ENCODE data around the gene PACSIN1.

Gene PACSIN1

GRCh38 chr6:34445313-34445860, 20.5 kb upstream of the PACSIN1 start:
- no peaks in the 10 kb centered on the region for H3K9me3 Mint-ChIP-seq
- no peak overlapping the region for H3K4me3 Mint-ChIP-seq
- H3K27ac Mint-ChIP-seq, result no peak overlapping the region
- peaks cover 2% of the 10 kb centered on the region for H3K36me3 Mint-ChIP-seq
- H3K4me1 Mint-ChIP-seq, result peaks cover 3% of the 10 kb centered on the region
- DNase-seq (ENCODE audit: low spot score in 2 of 2) (no peak), ATAC-seq (ENCODE audit: low read depth) (no peak)
- peaks cover 2% of the 10 kb centered on the region for H3K27me3 Mint-ChIP-seq

DNA sequence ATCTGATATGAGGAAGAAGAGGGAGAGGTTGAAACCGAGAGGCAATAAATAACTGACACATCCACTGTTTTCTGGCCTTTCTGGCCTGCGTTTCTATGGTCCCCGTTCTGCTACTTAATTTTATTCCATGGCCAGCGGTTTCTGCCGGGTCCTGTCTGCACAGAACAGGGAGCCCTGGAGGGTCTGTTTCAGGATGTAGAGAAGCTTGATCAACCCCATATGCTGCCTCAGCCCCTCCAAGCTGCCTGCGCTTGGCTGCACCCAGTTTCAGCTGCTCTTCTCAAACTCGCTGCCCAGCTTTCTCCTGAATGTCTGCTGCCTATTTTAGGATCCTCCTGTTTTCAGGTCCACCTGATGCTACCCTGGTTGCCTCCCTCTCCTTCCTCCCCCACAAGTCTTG, 18.5 kb upstream of the PACSIN1 start:
- Mint-ChIP-seq H3K36me3 (peaks cover 2% of the 10 kb centered on the region), H3K4me3 (no peak overlapping the region), H3K27me3 (peaks cover 2% of the 10 kb centered on the region), H3K9me3 (peaks cover 4% of the 10 kb centered on the region), H3K4me1 (no peaks in the 10 kb centered on the region), H3K27ac (no peak overlapping the region)
- no peak for ATAC-seq (ENCODE audit: low read depth)
- DNase-seq (ENCODE audit: low spot score in 2 of 2), result no peak

DNA sequence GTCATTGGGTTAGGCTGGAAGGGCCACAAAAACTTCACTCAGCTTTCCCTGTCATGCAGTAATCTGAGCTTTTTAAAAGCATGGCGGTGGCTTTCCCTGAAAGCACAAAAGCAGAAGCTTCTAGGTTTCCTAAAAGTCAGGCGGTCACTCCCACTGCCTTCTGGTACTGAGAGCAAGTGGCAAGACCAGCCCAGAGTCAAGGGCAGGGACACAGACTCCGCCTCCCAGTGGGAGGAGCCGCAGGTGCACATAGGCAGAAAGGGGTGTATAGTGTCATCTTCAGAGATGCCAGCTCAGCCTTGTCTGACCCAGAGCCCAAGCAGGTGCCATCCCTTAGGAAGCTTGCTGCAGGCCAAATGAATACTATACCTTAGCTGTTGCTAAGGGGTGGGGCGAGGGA, 18.0 kb upstream of the PACSIN1 start:
- Mint-ChIP-seq H3K4me1 (no peaks in the 10 kb centered on the region), H3K27me3 (peaks cover 2% of the 10 kb centered on the region), H3K27ac (no peak overlapping the region), H3K4me3 (no peak overlapping the region), H3K36me3 (peaks cover 2% of the 10 kb centered on the region), H3K9me3 (peaks cover 4% of the 10 kb centered on the region)
- DNase-seq (ENCODE audit: low spot score in 2 of 2), result no peak
- no peak for ATAC-seq (ENCODE audit: low read depth)

DNA sequence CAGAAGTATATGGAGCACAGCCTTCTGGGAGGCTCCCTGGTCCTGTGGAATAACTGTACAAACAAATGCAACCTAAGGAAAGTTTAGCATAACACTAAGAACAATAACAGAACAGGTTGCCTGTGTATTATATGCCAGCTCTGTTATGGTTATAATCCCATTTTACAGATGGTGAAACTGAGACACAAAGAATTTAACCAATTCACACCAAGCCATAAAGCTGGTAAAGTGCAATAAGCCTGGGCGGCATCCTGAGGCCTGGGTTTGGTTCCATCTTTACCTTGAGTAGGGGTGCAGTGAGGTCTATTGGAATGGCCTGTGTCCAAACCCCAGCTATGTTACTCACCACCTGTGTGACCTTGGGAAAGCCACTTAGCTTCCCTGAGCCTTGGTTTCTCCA, 14.7 kb upstream of the PACSIN1 start:
- Mint-ChIP-seq H3K4me3 (no peak overlapping the region), H3K27ac (no peak overlapping the region), H3K9me3 (peaks cover 4% of the 10 kb centered on the region), H3K27me3 (peaks cover 2% of the 10 kb centered on the region), H3K4me1 (no peaks in the 10 kb centered on the region), H3K36me3 (peaks cover 2% of the 10 kb centered on the region)
- no peak for DNase-seq (ENCODE audit: low spot score in 2 of 2)
- no peak for ATAC-seq (ENCODE audit: low read depth)

- ATAC-seq (ENCODE audit: low read depth) (no peak), DNase-seq (ENCODE audit: low spot score in 2 of 2) (no peak)
- peaks cover 2% of the 10 kb centered on the region for H3K27me3 Mint-ChIP-seq
- no peak overlapping the region for H3K27ac Mint-ChIP-seq
- no peak overlapping the region for H3K4me3 Mint-ChIP-seq
- H3K4me1 Mint-ChIP-seq, result no peaks in the 10 kb centered on the region
- peaks cover 4% of the 10 kb centered on the region for H3K9me3 Mint-ChIP-seq
- H3K36me3 Mint-ChIP-seq, result peaks cover 2% of the 10 kb centered on the region
These were observed 10.0 kb upstream of the PACSIN1 start for GRCh38 chr6:34455831-34456230.

GRCh38 chr6:34457382-34457741, 8.5 kb upstream of the PACSIN1 start:
- H3K27me3 Mint-ChIP-seq, result no peaks in the 10 kb centered on the region
- H3K4me3 Mint-ChIP-seq, result no peak overlapping the region
- no peaks in the 10 kb centered on the region for H3K9me3 Mint-ChIP-seq
- no peak for DNase-seq (ENCODE audit: low spot score in 2 of 2)
- ATAC-seq (ENCODE audit: low read depth), result peak; percentile 24
- no peaks in the 10 kb centered on the region for H3K4me1 Mint-ChIP-seq
- no peaks in the 10 kb centered on the region for H3K36me3 Mint-ChIP-seq
- no peak overlapping the region for H3K27ac Mint-ChIP-seq

GRCh38 chr6:34457742-34458735, 7.8 kb upstream of the PACSIN1 start:
- no peak for DNase-seq (ENCODE audit: low spot score in 2 of 2)
- ATAC-seq (ENCODE audit: low read depth), result no peak
- Mint-ChIP-seq H3K27ac (no peak overlapping the region), H3K9me3 (no peaks in the 10 kb centered on the region), H3K36me3 (no peaks in the 10 kb centered on the region), H3K4me3 (no peak overlapping the region), H3K27me3 (peaks cover 3% of the 10 kb centered on the region), H3K4me1 (no peaks in the 10 kb centered on the region)

- peaks cover under 1% of the 10 kb centered on the region for H3K4me1 Mint-ChIP-seq
- H3K9me3 Mint-ChIP-seq, result no peaks in the 10 kb centered on the region
- peak; percentile 39 to 44 for DNase-seq (ENCODE audit: low spot score in 2 of 2)
- ATAC-seq (ENCODE audit: low read depth), result peak; percentile 77
- peaks cover 4% of the 10 kb centered on the region for H3K27me3 Mint-ChIP-seq
- H3K36me3 Mint-ChIP-seq, result no peaks in the 10 kb centered on the region
- H3K4me3 Mint-ChIP-seq, result no peak overlapping the region
- H3K27ac Mint-ChIP-seq, result no peak overlapping the region
These were observed 5.8 kb upstream of the PACSIN1 start for GRCh38 chr6:34459899-34460593.

DNA sequence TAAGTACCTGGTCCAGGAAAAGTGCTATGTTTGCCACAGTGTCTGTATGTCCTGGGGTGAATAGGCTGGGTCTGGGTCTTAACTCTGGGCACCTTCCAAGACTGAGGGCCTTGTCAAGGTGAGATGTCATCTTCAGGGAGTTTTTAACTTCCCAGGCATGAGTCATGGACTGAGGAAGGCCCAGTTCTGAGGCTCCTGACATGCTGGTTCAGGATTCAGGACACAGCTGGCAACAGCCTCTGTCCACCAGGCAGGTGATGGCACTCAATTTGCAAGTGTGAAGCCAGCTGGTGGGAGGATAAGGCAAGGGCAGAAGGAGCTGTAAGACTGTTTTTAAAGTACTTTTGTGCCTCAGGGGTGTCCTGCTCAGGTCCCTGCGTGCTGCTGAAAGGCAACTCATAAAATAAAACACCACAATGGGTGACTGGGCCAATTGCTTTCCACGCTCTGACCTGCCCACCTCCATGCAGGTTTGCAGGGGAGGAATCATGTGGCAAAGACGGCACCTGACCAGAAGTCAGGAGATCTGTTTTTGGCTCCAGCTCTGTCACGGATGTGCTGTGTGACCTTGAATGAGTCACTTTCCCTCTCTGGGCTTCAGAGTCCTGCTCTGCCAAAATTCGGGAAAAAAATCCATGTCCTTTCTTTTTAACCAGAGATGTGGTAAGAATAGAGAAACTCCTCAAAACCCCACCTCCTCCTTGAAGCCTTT, 4.9 kb upstream of the PACSIN1 start:
- Mint-ChIP-seq H3K9me3 (no peaks in the 10 kb centered on the region), H3K36me3 (no peaks in the 10 kb centered on the region), H3K27ac (no peak overlapping the region), H3K4me3 (no peak overlapping the region), H3K4me1 (peaks cover 6% of the 10 kb centered on the region), H3K27me3 (peaks cover 9% of the 10 kb centered on the region)
- DNase-seq (ENCODE audit: low spot score in 2 of 2) (no peak), ATAC-seq (ENCODE audit: low read depth) (no peak)

DNA sequence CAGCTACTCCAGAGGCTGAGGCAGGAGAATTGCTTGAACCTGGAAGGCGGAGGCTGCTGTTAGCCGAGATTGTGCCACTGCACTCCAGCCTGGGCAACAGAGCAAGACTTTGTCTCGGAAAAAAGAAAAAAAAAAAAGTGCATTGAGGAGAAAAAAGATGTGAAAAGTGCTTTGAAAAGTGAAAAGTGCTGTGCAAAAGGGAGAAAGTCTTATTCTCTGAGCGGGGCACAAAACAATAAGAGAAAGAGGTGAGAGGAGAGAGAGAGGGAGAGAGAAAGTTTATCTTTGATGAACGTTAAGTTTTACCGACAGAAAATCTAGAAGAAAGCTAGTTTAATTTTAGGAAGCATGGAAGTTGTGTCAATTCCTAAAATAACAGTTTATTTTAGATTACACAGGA, 3.9 kb upstream of the PACSIN1 start:
- Mint-ChIP-seq H3K27ac (no peak overlapping the region), H3K4me3 (no peak overlapping the region), H3K9me3 (no peaks in the 10 kb centered on the region), H3K4me1 (peaks cover 7% of the 10 kb centered on the region), H3K36me3 (no peaks in the 10 kb centered on the region), H3K27me3 (peaks cover 9% of the 10 kb centered on the region)
- DNase-seq (ENCODE audit: low spot score in 2 of 2), result no peak
- no peak for ATAC-seq (ENCODE audit: low read depth)

DNA sequence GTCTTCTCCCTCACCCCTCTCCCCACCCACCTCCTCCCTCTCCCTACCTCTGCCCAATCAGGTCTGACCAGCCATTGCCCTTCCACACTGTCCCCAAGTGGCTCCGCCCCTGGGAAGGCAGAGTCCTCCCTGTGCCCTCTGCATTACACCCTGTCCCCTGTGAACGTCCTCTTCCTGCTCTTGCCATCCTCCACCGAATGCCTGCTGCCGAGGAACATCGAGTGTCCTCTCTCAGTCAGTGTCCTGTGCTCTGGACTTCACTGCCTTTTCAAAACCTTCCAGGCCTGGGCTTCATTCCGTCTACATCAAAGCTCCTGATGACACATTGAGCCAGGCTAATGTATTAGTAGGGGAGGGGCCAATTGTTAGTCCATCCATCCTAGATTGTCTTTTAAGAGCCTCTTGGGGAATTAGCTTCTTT, 3.3 kb upstream of the PACSIN1 start:
- H3K27me3 Mint-ChIP-seq, result peaks cover 9% of the 10 kb centered on the region
- H3K4me3 Mint-ChIP-seq, result no peak overlapping the region
- H3K36me3 Mint-ChIP-seq, result no peaks in the 10 kb centered on the region
- H3K9me3 Mint-ChIP-seq, result no peaks in the 10 kb centered on the region
- H3K27ac Mint-ChIP-seq, result no peak overlapping the region
- ATAC-seq (ENCODE audit: low read depth), result no peak
- H3K4me1 Mint-ChIP-seq, result peaks cover 9% of the 10 kb centered on the region
- DNase-seq (ENCODE audit: low spot score in 2 of 2), result no peak

DNA sequence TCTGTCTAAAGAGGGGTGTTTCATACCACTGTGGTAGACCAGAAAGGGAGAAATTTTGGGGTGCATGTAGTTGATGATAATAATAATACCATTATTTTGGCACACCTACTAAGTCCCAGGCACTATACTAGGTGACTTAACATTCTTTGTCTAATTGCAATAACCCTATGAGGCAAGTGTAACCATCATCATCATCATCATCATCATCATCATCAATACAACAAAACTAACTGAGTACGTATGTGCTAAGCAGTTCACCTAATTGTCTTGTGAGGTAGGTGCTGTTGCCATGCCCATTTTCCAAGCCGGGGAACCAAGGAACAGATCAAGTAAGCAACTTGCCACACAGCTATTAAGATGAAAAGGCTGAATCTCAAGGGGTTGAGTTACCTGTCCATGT, 2.6 kb upstream of the PACSIN1 start:
- no peak overlapping the region for H3K4me3 Mint-ChIP-seq
- no peak for ATAC-seq (ENCODE audit: low read depth)
- DNase-seq (ENCODE audit: low spot score in 2 of 2), result no peak
- peaks cover 9% of the 10 kb centered on the region for H3K27me3 Mint-ChIP-seq
- H3K4me1 Mint-ChIP-seq, result peaks cover 11% of the 10 kb centered on the region
- no peak overlapping the region for H3K27ac Mint-ChIP-seq
- H3K9me3 Mint-ChIP-seq, result no peaks in the 10 kb centered on the region
- H3K36me3 Mint-ChIP-seq, result no peaks in the 10 kb centered on the region

DNA sequence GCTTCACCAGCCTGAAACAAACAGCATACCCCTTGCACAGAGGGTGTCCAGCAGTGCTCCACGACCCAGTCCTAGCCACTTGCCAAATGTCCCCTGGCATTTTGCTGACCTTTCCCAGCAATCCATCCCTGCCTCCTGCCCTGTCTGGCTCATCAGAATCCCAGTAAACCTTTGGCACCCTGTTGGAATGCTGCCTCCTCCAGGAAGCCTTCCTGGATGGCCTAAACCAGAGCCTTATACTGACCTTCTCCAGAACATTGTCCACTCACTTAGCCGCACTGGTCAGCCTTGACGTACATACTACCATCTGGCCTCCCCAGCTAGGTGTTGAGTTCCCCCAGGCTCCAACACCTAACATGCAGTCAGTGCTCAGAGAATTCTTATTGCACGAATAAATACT, 2.0 kb upstream of the PACSIN1 start:
- no peak overlapping the region for H3K27ac Mint-ChIP-seq
- ATAC-seq (ENCODE audit: low read depth) (no peak), DNase-seq (ENCODE audit: low spot score in 2 of 2) (no peak)
- peaks cover 9% of the 10 kb centered on the region for H3K27me3 Mint-ChIP-seq
- no peaks in the 10 kb centered on the region for H3K9me3 Mint-ChIP-seq
- peaks cover 16% of the 10 kb centered on the region for H3K4me1 Mint-ChIP-seq
- no peak overlapping the region for H3K4me3 Mint-ChIP-seq
- no peaks in the 10 kb centered on the region for H3K36me3 Mint-ChIP-seq

Data from memory B cell (primary cell).